Measurements from ENCODE around the gene ARHGAP42. TPM values are rescaled to one million over a fixed set of nuclear protein-coding genes. Genes with fewer than 3 reads are reported as not detected.

Gene ARHGAP42
- total RNA-seq, 1 experiment from 2014 or later, result 8.0 TPM

- Histone ChIP-seq H3K27me3 (replicated peaks; ENCODE audit: insufficient read depth, low read depth, low read length, poor library complexity) (no peaks in the 10 kb centered on the region), H3K36me3 (ENCODE audit: insufficient read depth, low read length, poor library complexity, severe bottlenecking) (no peaks in the 10 kb centered on the region), H3K4me1 (ENCODE audit: insufficient read depth, low read length, poor library complexity, severe bottlenecking) (no peaks in the 10 kb centered on the region), H3K4me3 (ENCODE audit: low read depth, low read length, poor library complexity, severe bottlenecking) (no peak overlapping the region), H3K27ac (ENCODE audit: low read depth, low read length, poor library complexity, severe bottlenecking) (no peak overlapping the region), H3K9me3 (ENCODE audit: low read depth, low read length, poor library complexity, severe bottlenecking) (peaks cover 4% of the 10 kb centered on the region)
- no TSS peak for BruUV-seq (replicated peaks)
- ChIA-PET POLR2A (ENCODE audit: low non-redundant PET) (no interaction called here), CTCF (no interaction called here)
- intact Hi-C loops (cut with micrococcal nuclease; ENCODE audit: unreplicated experiment), result no loop called here
- no peak for TF ChIP-seq EZH2 (IDR thresholded peaks at IDR 0.05; ENCODE audit: borderline replicate concordance, low read depth, low read length, poor library complexity, severe bottlenecking)
- no peak for TF ChIP-seq CTCF (conservative IDR thresholded peaks at IDR 0.05; ENCODE audit: low read depth, low read length)
- no peak for DNase-seq (ENCODE audit: low spot score)
Measured at GRCh38 chr11:100963375-100963774, 276.3 kb downstream of the ARHGAP42 start.

DNA sequence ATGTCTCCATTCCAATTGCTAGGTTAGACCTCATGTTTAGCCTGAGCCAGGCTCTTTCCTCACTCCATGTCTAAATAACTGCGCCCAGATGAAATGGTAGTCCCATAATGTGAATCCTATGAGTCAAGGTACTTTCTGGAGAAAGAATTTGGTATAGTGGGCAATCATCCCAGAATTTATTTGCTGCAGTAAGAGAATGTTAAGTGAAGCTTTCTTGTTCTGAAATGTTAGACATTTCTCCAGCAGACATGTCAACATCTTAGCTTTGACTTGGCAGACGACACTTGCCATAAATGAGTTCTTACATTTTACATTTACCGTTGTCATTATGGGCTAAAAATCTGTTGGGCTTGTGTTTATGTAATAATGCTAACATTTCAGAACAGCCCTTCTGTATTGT, 277.3 kb downstream of the ARHGAP42 start:
- CTCF ChIA-PET, result no interaction called here
- TF ChIP-seq CTCF (conservative IDR thresholded peaks at IDR 0.05; ENCODE audit: low read depth, low read length), result no peak
- TF ChIP-seq EZH2 (IDR thresholded peaks at IDR 0.05; ENCODE audit: borderline replicate concordance, low read depth, low read length, poor library complexity, severe bottlenecking), result no peak
- intact Hi-C loops (cut with micrococcal nuclease; ENCODE audit: unreplicated experiment), result no loop called here
- Histone ChIP-seq H3K27ac (ENCODE audit: low read depth, low read length, poor library complexity, severe bottlenecking) (no peak overlapping the region), H3K4me3 (ENCODE audit: low read depth, low read length, poor library complexity, severe bottlenecking) (no peak overlapping the region), H3K36me3 (ENCODE audit: insufficient read depth, low read length, poor library complexity, severe bottlenecking) (no peaks in the 10 kb centered on the region), H3K9me3 (ENCODE audit: low read depth, low read length, poor library complexity, severe bottlenecking) (peaks cover 12% of the 10 kb centered on the region), H3K4me1 (ENCODE audit: insufficient read depth, low read length, poor library complexity, severe bottlenecking) (no peaks in the 10 kb centered on the region), H3K27me3 (replicated peaks; ENCODE audit: insufficient read depth, low read depth, low read length, poor library complexity) (no peaks in the 10 kb centered on the region)
- DNase-seq (ENCODE audit: low spot score), result no peak
- no TSS peak for BruUV-seq (replicated peaks)
- POLR2A ChIA-PET (ENCODE audit: low non-redundant PET), result no interaction called here

- TF ChIP-seq CTCF (conservative IDR thresholded peaks at IDR 0.05; ENCODE audit: low read depth, low read length) (no peak), EZH2 (IDR thresholded peaks at IDR 0.05; ENCODE audit: borderline replicate concordance, low read depth, low read length, poor library complexity, severe bottlenecking) (no peak)
- no TSS peak for BruUV-seq (replicated peaks)
- H3K36me3 ChIP-seq (ENCODE audit: insufficient read depth, low read length, poor library complexity, severe bottlenecking), result no peaks in the 10 kb centered on the region
- DNase-seq (ENCODE audit: low spot score), result no peak
- no peak overlapping the region for H3K27ac ChIP-seq (ENCODE audit: low read depth, low read length, poor library complexity, severe bottlenecking)
- peaks cover 15% of the 10 kb centered on the region for H3K9me3 ChIP-seq (ENCODE audit: low read depth, low read length, poor library complexity, severe bottlenecking)
- H3K4me3 ChIP-seq (ENCODE audit: low read depth, low read length, poor library complexity, severe bottlenecking), result no peak overlapping the region
- intact Hi-C loops (cut with micrococcal nuclease; ENCODE audit: unreplicated experiment), result no loop called here
- ChIA-PET POLR2A (ENCODE audit: low non-redundant PET) (no interaction called here), CTCF (no interaction called here)
- H3K27me3 ChIP-seq (replicated peaks; ENCODE audit: insufficient read depth, low read depth, low read length, poor library complexity), result no peaks in the 10 kb centered on the region
- no peaks in the 10 kb centered on the region for H3K4me1 ChIP-seq (ENCODE audit: insufficient read depth, low read length, poor library complexity, severe bottlenecking)
Measured at GRCh38 chr11:100965346-100965745, 278.3 kb downstream of the ARHGAP42 start.

All from A673 (cell line).